Measurements from ENCODE around the gene SPDYE1. TPM values are rescaled to one million over a fixed set of nuclear protein-coding genes. Genes with fewer than 3 reads are reported as not detected.
"Not testable (repeated sequence)": the region's sequence is repeated elsewhere in the genome, so short reads cannot be mapped to it uniquely, and the experiment has no call there.

Gene SPDYE1
- total RNA-seq, 1 experiment from 2014 or later, result not detected

DNA sequence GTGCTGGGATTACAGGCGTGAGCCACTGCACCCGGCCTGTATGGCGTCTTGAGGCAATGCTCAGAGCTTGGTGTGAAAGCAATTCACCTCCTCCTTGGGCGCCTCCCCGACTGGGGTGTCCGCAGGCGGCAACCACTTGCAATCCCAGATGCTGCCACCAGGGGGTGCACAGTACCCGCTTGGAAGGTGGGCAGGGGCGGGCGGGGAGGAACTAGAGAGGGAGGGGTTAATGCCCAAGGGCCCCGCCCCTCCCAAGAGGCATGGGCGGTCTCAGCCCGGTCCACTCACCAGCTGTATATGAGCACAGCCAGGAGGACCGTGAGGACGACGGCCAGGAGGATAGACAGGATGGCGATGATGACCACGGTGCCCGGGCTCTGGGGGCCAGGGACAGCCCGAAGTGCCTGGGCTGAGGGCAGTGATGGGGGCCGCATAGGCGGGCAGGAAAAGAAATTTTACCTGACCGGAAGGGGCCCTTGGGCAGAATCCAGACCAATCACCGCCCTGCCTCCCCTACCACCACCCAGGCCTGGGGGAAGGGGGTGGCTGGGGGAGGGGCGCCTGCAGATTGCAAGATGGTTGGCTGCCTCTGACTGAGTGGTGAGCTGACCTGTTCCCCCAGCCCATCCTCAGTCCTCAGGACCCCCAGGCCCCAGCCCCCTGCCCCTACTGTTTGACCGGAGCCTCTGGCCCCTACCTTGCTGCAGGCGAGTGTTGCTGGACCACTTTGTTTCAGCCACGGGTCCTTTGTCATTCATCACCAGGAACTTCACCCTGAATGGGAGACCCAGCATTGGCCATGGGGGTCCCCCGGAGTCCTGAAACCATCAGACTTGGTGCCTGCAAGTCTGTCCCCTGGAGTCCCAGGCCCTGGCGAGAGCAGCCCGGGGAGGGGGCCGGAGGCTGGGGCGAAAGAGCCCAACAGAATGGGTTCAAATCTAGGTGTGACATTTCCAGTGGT lies 11.5 kb upstream of the SPDYE1 start:
- not testable (repeated sequence) for H3K9me3 ChIP-seq, H3K4me3 ChIP-seq

DNA sequence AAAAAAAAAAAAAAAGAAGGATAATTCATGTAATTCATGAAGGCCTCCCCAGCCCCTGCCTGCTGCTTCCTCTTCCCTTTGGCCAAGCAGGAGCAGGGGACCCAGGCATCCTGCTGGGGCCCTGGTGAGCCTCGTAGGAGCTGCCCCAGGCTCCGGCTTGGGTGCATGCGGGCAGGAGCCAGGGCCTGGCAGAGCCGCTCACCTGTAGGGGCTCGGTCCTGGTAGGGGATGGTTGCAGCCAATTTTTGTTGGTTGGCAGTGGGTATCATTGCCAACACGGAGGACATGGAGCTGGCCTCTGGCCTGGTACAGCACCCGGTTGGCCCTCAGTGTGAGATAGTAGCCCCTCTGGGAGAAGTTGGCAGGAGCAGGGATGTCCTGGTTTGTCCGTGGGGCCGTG lies 10.2 kb upstream of the SPDYE1 start:
- not testable (repeated sequence) for H3K4me3 ChIP-seq, H3K9me3 ChIP-seq, H3K27me3 ChIP-seq, H3K36me3 ChIP-seq, DNase-seq

More for the DNA sequence above, 11.5 kb upstream of the SPDYE1 start:
- H3K36me3 ChIP-seq, H3K27me3 ChIP-seq: not testable (repeated sequence)
- DNase-seq, result peak; percentile 77

DNA sequence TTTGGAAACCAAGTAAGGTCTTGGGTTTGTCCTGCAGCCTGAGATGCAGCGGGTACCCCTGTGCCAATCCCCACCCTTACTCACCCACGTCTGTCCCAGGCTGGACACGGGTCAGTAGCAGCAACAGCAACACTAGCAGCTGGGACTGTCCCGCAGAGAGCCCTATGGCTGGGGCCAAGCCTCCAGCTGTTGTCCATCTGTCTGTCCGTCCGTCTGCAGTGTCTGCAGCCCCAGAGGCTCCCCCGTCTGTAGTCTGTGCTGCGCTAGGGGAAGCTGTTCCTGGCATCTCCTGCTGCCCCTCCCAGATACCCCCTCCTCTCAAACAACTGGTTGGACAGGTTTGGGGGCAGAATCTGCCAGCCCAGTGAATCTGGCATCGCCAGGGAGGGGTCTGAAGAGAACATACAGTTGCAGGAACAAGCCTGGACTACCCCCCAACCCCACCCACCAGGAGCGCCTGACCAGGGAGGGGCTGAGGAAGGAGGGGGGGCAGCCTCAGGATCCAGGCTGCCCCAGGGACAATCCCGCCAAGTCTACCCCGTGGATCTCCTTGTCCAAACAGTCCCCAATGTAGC lies 7.6 kb upstream of the SPDYE1 start:
- not testable (repeated sequence) for DNase-seq, H3K9me3 ChIP-seq, H3K4me3 ChIP-seq, H3K36me3 ChIP-seq, H3K27me3 ChIP-seq

GRCh38 chr7:43990829-43991228 lies 6.9 kb upstream of the SPDYE1 start:
- H3K27me3 ChIP-seq, H3K4me3 ChIP-seq, H3K36me3 ChIP-seq, H3K9me3 ChIP-seq, DNase-seq: not testable (repeated sequence)

- not testable (repeated sequence) for H3K27me3 ChIP-seq, H3K9me3 ChIP-seq, H3K36me3 ChIP-seq, H3K4me3 ChIP-seq, DNase-seq
These were observed 4.8 kb upstream of the SPDYE1 start for GRCh38 chr7:43992896-43993295.

GRCh38 chr7:43994681-43995080 lies 3.0 kb upstream of the SPDYE1 start:
- DNase-seq, H3K4me3 ChIP-seq, H3K36me3 ChIP-seq, H3K9me3 ChIP-seq, H3K27me3 ChIP-seq: not testable (repeated sequence)

DNA sequence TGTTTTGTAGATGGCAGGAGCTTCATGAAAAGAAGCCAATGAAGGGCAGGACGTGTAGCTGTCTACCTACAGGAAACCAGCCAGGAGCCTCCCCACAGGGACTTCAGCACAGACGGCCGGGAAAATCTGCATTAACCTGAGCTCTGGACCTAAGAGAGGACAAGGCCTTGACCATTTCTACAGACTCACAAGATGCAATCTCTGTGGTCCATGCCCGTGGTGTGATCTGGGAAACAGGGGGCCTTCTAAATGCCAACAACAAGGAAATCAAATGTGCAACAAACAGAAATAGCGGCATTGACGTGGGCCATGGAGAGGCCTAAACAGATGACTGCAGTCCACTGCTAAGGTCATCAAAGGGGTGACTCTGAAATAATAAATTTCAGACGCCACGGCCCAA lies 14.4 kb downstream of the SPDYE1 start:
- DNase-seq, H3K9me3 ChIP-seq, H3K36me3 ChIP-seq, H3K27me3 ChIP-seq, H3K4me3 ChIP-seq: not testable (repeated sequence)

DNA sequence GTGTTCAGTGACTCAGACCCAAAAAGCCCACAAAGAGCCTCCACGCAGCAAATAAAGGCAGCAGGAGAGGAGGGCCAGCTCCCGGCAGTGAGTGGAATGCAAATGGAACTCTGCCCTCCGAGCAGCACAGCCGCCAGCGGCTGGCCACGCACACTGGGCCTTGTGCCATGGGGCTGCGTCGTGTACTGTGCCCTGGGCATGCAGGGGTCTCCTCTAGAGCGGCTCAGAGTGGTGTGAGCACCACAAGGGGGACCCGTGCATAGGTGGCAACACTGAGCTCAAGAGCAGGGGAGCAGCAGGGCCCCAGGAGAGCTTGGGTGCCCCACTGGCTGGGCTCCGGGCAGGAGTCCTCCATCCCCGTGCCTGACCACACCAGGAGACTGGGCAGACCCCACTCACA lies 17.4 kb downstream of the SPDYE1 start:
- H3K27me3 ChIP-seq, DNase-seq, H3K36me3 ChIP-seq, H3K4me3 ChIP-seq, H3K9me3 ChIP-seq: not testable (repeated sequence)

- H3K9me3 ChIP-seq, H3K27me3 ChIP-seq, H3K36me3 ChIP-seq: not testable (repeated sequence)
- peak; percentile 96 for DNase-seq
- peak overlapping the region; percentile 76 for H3K4me3 ChIP-seq
These were observed 21.4 kb downstream of the SPDYE1 start for GRCh38 chr7:44018857-44019807.

- not testable (repeated sequence) for H3K36me3 ChIP-seq, H3K4me3 ChIP-seq, H3K27me3 ChIP-seq, H3K9me3 ChIP-seq, DNase-seq
These were observed 22.1 kb downstream of the SPDYE1 start for GRCh38 chr7:44019825-44020224.

DNA sequence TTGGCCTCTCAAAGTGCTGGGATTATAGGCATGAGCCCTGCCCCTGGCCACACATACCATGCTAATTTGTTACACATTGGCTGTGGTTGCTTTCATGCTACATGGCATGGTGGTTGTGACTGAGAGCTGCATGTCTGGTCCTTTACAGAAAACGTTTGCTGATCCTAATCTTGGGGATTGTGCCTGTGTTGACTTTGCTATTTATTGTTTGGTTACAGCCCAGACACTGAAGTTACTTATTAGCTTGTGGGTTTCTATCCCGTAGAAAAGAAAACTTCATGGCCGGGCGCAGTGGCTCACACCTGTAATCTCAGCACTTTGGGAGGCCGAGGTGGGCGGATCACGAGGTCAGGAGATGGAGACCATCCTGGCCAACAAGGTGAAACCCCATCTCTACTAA lies 24.4 kb downstream of the SPDYE1 start:
- DNase-seq, H3K9me3 ChIP-seq: not testable (repeated sequence)

GRCh38 chr7:44022796-44023467 lies 25.2 kb downstream of the SPDYE1 start:
- not testable (repeated sequence) for H3K9me3 ChIP-seq, H3K4me3 ChIP-seq, H3K27me3 ChIP-seq, H3K36me3 ChIP-seq, DNase-seq

More for the DNA sequence above, 24.4 kb downstream of the SPDYE1 start:
- H3K36me3 ChIP-seq, H3K4me3 ChIP-seq, H3K27me3 ChIP-seq: not testable (repeated sequence)

DNA sequence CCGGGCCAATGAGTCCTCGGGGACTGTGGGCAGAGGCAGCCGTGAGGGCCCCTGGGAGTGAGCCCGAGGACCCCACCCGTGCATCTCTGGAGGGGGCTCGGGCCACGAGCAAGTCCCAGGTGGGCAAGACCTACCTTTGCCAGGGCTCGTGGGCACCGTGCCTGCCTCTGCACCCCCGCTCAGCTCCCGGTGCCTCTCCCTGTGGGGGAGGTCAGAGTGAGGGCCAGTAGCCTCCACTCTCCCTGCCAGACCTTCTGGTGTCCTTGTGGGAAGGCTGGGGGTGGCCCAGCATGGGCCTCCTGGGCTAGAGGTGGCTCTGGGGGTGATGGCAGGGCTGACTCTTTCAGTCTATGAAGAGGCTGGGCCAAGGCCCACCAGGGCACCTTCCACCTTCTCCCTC lies 31.7 kb downstream of the SPDYE1 start:
- not testable (repeated sequence) for H3K4me3 ChIP-seq, H3K27me3 ChIP-seq, H3K36me3 ChIP-seq, DNase-seq, H3K9me3 ChIP-seq

DNA sequence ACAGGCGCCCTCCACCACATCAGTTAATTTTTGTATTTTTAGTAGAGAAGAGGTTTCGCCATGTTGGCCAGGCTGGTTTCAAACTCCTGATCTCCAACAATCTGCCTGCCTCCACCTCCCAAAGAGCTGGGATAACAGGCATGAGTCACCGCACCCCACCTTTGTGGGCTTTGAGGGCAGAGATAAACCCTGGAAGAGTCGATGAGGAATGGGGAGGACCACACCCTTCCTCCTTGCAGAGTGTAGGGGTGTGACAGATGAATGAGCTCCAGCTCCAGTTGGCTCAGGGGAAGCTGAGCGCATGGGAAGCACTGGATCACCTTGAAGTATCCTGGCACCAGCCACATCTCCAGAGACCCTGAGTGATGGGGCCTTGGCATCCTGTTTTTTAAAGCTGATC lies 32.3 kb downstream of the SPDYE1 start:
- H3K4me3 ChIP-seq, H3K27me3 ChIP-seq, H3K9me3 ChIP-seq, DNase-seq, H3K36me3 ChIP-seq: not testable (repeated sequence)

GRCh38 chr7:44031319-44031718 lies 33.6 kb downstream of the SPDYE1 start:
- H3K4me3 ChIP-seq, DNase-seq, H3K27me3 ChIP-seq, H3K9me3 ChIP-seq, H3K36me3 ChIP-seq: not testable (repeated sequence)

GRCh38 chr7:44032031-44032430 lies 34.3 kb downstream of the SPDYE1 start:
- H3K9me3 ChIP-seq, H3K36me3 ChIP-seq, DNase-seq, H3K4me3 ChIP-seq, H3K27me3 ChIP-seq: not testable (repeated sequence)
